NCI-H2227 treated with DMSO at 0.1 percent for 48 hours (cell line): ENCODE data around the gene ST6GALNAC3.
"Not testable (repeated sequence)": the region's sequence is repeated elsewhere in the genome, so short reads cannot be mapped to it uniquely, and the experiment has no call there.

Experiments
- DNase-seq: peaks from one replicate; lab custom pipeline; 2025; lab: John Stamatoyannopoulos, UW

ST6GALNAC3 gene

GRCh38 chr1:76341816-76342215 lies 267.3 kb downstream of the ST6GALNAC3 start:
- DNase-seq: not testable (repeated sequence)

- no peak for DNase-seq
Measured at GRCh38 chr1:76343356-76343755, 268.8 kb downstream of the ST6GALNAC3 start.

- DNase-seq: no peak
Measured at GRCh38 chr1:76351655-76352054, 277.1 kb downstream of the ST6GALNAC3 start.

- DNase-seq: no peak
Measured at GRCh38 chr1:76352741-76353435, 278.3 kb downstream of the ST6GALNAC3 start.

- DNase-seq: no peak
Measured at GRCh38 chr1:76354236-76354635, 279.7 kb downstream of the ST6GALNAC3 start.

GRCh38 chr1:76366726-76367125 lies 292.2 kb downstream of the ST6GALNAC3 start:
- DNase-seq: no peak

GRCh38 chr1:76371941-76372340 lies 297.4 kb downstream of the ST6GALNAC3 start:
- DNase-seq: no peak

GRCh38 chr1:76374086-76374485 lies 299.5 kb downstream of the ST6GALNAC3 start:
- no peak for DNase-seq

GRCh38 chr1:76377247-76377646 lies 302.7 kb downstream of the ST6GALNAC3 start:
- DNase-seq: no peak

GRCh38 chr1:76379506-76379905 lies 305.0 kb downstream of the ST6GALNAC3 start:
- no peak for DNase-seq

- DNase-seq: no peak
Measured at GRCh38 chr1:76381450-76382097, 307.0 kb downstream of the ST6GALNAC3 start.

- DNase-seq: no peak
Measured at GRCh38 chr1:76388261-76388660, 313.7 kb downstream of the ST6GALNAC3 start.

GRCh38 chr1:76390456-76390855 lies 315.9 kb downstream of the ST6GALNAC3 start:
- DNase-seq: no peak

GRCh38 chr1:76395059-76395458 lies 320.5 kb downstream of the ST6GALNAC3 start:
- no peak for DNase-seq

GRCh38 chr1:76402128-76402527 lies 327.6 kb downstream of the ST6GALNAC3 start:
- DNase-seq: no peak

GRCh38 chr1:76408303-76408702 lies 333.8 kb downstream of the ST6GALNAC3 start:
- DNase-seq: no peak

- no peak for DNase-seq
Measured at GRCh38 chr1:76410499-76410898, 336.0 kb downstream of the ST6GALNAC3 start.

- DNase-seq: no peak
Measured at GRCh38 chr1:76418531-76418930, 344.0 kb downstream of the ST6GALNAC3 start.

- no peak for DNase-seq
Measured at GRCh38 chr1:76419603-76420002, 345.1 kb downstream of the ST6GALNAC3 start.

GRCh38 chr1:76425201-76426145 lies 350.9 kb downstream of the ST6GALNAC3 start:
- DNase-seq: no peak

GRCh38 chr1:76426606-76427005 lies 352.1 kb downstream of the ST6GALNAC3 start:
- no peak for DNase-seq

GRCh38 chr1:76428028-76428427 lies 353.5 kb downstream of the ST6GALNAC3 start:
- no peak for DNase-seq

GRCh38 chr1:76430531-76430930 lies 356.0 kb downstream of the ST6GALNAC3 start:
- DNase-seq: no peak
